Endothelial cell (in vitro differentiated cells): ENCODE results near the gene SMPD3. TPM values are rescaled to one million over a fixed set of nuclear protein-coding genes. Genes with fewer than 3 reads are reported as not detected.

ENCODE experiments used
- DNase-seq: peaks from one replicate; pipeline ENCODE4 v3.0.0; 2021; ENCODE audit warnings: low spot score
- H3K27ac Mint-ChIP-seq: one replicate; pipeline ENCODE4 v1.8.0; 2021; ENCODE audit warnings: mixed read lengths, inconsistent platforms; ENCODE audit not compliant: unreplicated experiment
- H3K27me3 Mint-ChIP-seq: one replicate; pipeline ENCODE4 v1.8.0; 2021; ENCODE audit warnings: mild to moderate bottlenecking, moderate library complexity, mixed read lengths, inconsistent platforms; ENCODE audit not compliant: unreplicated experiment
- H3K36me3 Mint-ChIP-seq: one replicate; pipeline ENCODE4 v1.8.0; 2021; ENCODE audit warnings: mild to moderate bottlenecking, low read depth, mixed read lengths, inconsistent platforms; ENCODE audit not compliant: unreplicated experiment
- H3K4me1 Mint-ChIP-seq: one replicate; pipeline ENCODE4 v1.8.0; 2021; ENCODE audit warnings: mild to moderate bottlenecking, mixed read lengths, inconsistent platforms; ENCODE audit not compliant: unreplicated experiment
- H3K4me3 Mint-ChIP-seq: one replicate; pipeline ENCODE4 v1.8.0; 2021; ENCODE audit warnings: mild to moderate bottlenecking, mixed read lengths, inconsistent platforms; ENCODE audit not compliant: unreplicated experiment
- H3K9me3 Mint-ChIP-seq: one replicate; pipeline ENCODE4 v1.8.0; 2021; ENCODE audit warnings: mixed read lengths, inconsistent platforms; ENCODE audit not compliant: unreplicated experiment
- CTCF ChIP-seq: fragments of 200-600 bp; sonication (generic); IDR thresholded peaks from one replicate; pipeline ENCODE4 v1.5.0; 2021; ENCODE audit warnings: antibody characterized with exemption; ENCODE audit not compliant: unreplicated experiment
- total RNA-seq: library from RNA; stranded (reverse); fragmentation: NEBNext Ultra II Directional; extraction: Animal tissue kit (Norgen Biotek cat#: 25700); gene quantifications from one replicate; pipeline ENCODE4 v1.2.1, GENCODE V29; 2021; ENCODE audit not compliant: unreplicated experiment

The SMPD3 gene
- total RNA-seq, 1 donor from 2014 or later: not detected

GRCh38 chr16:68473358-68474070 is 25.2 kb upstream of the SMPD3 start:
- peak; percentile 29 for DNase-seq
- H3K9me3 Mint-ChIP-seq: no peaks in the 10 kb centered on the region
- peak overlapping the region; percentile 57 for H3K27ac Mint-ChIP-seq
- H3K27me3 Mint-ChIP-seq: peaks cover 8% of the 10 kb centered on the region
- H3K4me1 Mint-ChIP-seq: peaks cover 44% of the 10 kb centered on the region
- no peaks in the 10 kb centered on the region for H3K36me3 Mint-ChIP-seq
- peak overlapping the region; percentile 51 for H3K4me3 Mint-ChIP-seq
- TF ChIP-seq CTCF: no peak

- Mint-ChIP-seq H3K27me3 (peaks cover 12% of the 10 kb centered on the region), H3K36me3 (no peaks in the 10 kb centered on the region), H3K9me3 (no peaks in the 10 kb centered on the region), H3K4me3 (no peak overlapping the region), H3K4me1 (peaks cover 52% of the 10 kb centered on the region), H3K27ac (no peak overlapping the region)
- no peak for TF ChIP-seq CTCF
- no peak for DNase-seq
Observed at GRCh38 chr16:68472581-68472980, 24.3 kb upstream of the SMPD3 start.

- no peak for TF ChIP-seq CTCF
- no peak overlapping the region for H3K4me3 Mint-ChIP-seq
- H3K9me3 Mint-ChIP-seq: no peaks in the 10 kb centered on the region
- no peak overlapping the region for H3K27ac Mint-ChIP-seq
- peaks cover 57% of the 10 kb centered on the region for H3K4me1 Mint-ChIP-seq
- H3K36me3 Mint-ChIP-seq: no peaks in the 10 kb centered on the region
- H3K27me3 Mint-ChIP-seq: peaks cover 12% of the 10 kb centered on the region
- DNase-seq: no peak
Observed at GRCh38 chr16:68470461-68471150, 22.3 kb upstream of the SMPD3 start.

DNA sequence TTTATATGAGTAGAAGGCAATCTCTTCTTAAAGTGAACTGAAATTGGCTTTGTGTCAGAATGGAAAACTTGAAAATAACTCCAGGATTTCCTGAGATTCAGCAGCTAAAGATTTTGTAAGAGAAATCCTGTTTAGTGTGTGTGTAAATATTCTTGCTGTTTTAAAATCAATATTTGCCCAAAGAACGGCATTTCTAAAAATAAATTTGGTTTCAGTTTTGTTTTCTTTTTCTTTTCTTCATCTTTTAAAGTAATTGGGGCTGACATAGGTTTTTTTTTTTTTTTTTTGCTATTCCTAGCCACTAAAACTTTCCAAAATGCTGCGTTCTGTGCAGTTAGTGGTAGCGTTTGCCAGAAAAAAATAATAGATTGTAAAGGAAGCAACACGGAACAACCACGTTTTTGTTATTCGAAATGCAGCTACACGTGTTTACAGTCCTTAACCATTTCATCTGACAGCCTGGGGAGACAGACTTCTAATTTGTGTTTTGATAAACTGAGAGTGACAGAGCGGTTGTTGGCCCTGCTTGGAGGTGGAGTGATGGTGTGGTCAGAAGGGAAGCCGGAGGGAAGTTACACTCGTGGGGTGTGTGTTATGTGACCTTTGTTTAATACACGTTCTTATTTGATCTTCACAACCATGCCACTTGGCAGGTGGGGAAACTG is 21.6 kb upstream of the SMPD3 start:
- Mint-ChIP-seq H3K4me1 (peaks cover 53% of the 10 kb centered on the region), H3K4me3 (peak overlapping the region; percentile 5), H3K36me3 (no peaks in the 10 kb centered on the region), H3K9me3 (no peaks in the 10 kb centered on the region), H3K27ac (peak overlapping the region; percentile 9), H3K27me3 (peaks cover 12% of the 10 kb centered on the region)
- DNase-seq: no peak
- TF ChIP-seq CTCF: no peak
